ENCODE results near the gene MEGF9.
"Not testable (repeated sequence)": the region's sequence is repeated elsewhere in the genome, so short reads cannot be mapped to it uniquely, and the experiment has no call there.

Gene MEGF9

GRCh38 chr9:120714088-120714845 is at the start of gene MEGF9:
Gene MEGF9, minus strand, starts transcription at chr9:120714470. Its CDS starts 112 bp downstream, at chr9:120714358.
- DNase-seq, result peak; percentile 95

- no peak for DNase-seq
Observed at GRCh38 chr9:120761006-120761405, 46.7 kb upstream of the MEGF9 start.

GRCh38 chr9:120759755-120760400 is 45.6 kb upstream of the MEGF9 start:
- no peak for DNase-seq

- DNase-seq, result no peak
Observed at GRCh38 chr9:120758544-120758943, 44.3 kb upstream of the MEGF9 start.

GRCh38 chr9:120757026-120757913 is 43.0 kb upstream of the MEGF9 start:
- no peak for DNase-seq

GRCh38 chr9:120756531-120756930 is 42.3 kb upstream of the MEGF9 start:
- DNase-seq, result no peak

- peak; percentile 74 for DNase-seq
Observed at GRCh38 chr9:120755810-120756434, 41.7 kb upstream of the MEGF9 start.

- DNase-seq, result no peak
Observed at GRCh38 chr9:120755044-120755443, 40.8 kb upstream of the MEGF9 start.

- no peak for DNase-seq
Observed at GRCh38 chr9:120750421-120750820, 36.2 kb upstream of the MEGF9 start.

- not testable (repeated sequence) for DNase-seq
Observed at GRCh38 chr9:120746366-120746765, 32.1 kb upstream of the MEGF9 start.

GRCh38 chr9:120745278-120745677 is 31.0 kb upstream of the MEGF9 start:
- no peak for DNase-seq

- DNase-seq, result peak; percentile 43
Observed at GRCh38 chr9:120742951-120743416, 28.7 kb upstream of the MEGF9 start.

GRCh38 chr9:120741701-120742100 is 27.4 kb upstream of the MEGF9 start:
- no peak for DNase-seq

- DNase-seq, result no peak
Observed at GRCh38 chr9:120741191-120741590, 26.9 kb upstream of the MEGF9 start.

- DNase-seq, result no peak
Observed at GRCh38 chr9:120740132-120740531, 25.9 kb upstream of the MEGF9 start.

GRCh38 chr9:120737416-120738165 is 23.3 kb upstream of the MEGF9 start:
- DNase-seq, result no peak

GRCh38 chr9:120736881-120737280 is 22.6 kb upstream of the MEGF9 start:
- no peak for DNase-seq

GRCh38 chr9:120735415-120736126 is 21.3 kb upstream of the MEGF9 start:
- DNase-seq, result peak; percentile 10

GRCh38 chr9:120734607-120735410 is 20.5 kb upstream of the MEGF9 start:
- DNase-seq, result no peak

- no peak for DNase-seq
Observed at GRCh38 chr9:120733190-120733589, 18.9 kb upstream of the MEGF9 start.
